Right ventricle myocardium superior (tissue), 1 donor: ENCODE measurements around the gene STUM. TPM values are rescaled to one million over a fixed set of nuclear protein-coding genes. Genes with fewer than 3 reads are reported as not detected.

Experiments used
- ATAC-seq: fragments of 200-7000 bp; cut with Tn5 transposase; one replicate; pipeline ENCODE4 v1.9.1; 2020; ENCODE audit warnings: mild to moderate bottlenecking; ENCODE audit not compliant: poor library complexity
- DNase-seq: peaks from one replicate; pipeline ENCODE4 v3.0.0-alpha.2; 2020
- intact Hi-C: fragments of 100-400 bp; cut with DNase I; formaldehyde crosslinking; loops from one replicate; pipeline ENCODE4 v1.11.2; 2022
- total RNA-seq: library from RNA; stranded (reverse); fragmentation: NEBNext Ultra II Directional; extraction: Animal tissue kit (Norgen Biotek cat#: 25700); gene quantifications from one replicate; pipeline ENCODE4 v1.2.1, GENCODE V29; 2021
- donor health status: DM: no; HTN: yes; CAD: no; lungs with severe emphysema.

Gene STUM
- total RNA-seq, 1 donor from 2014 or later, result 1.2 TPM

GRCh38 chr1:226652613-226653012 lies 104.0 kb downstream of the STUM start:
- peak; percentile 38 for DNase-seq
- intact Hi-C loops, result loop anchor here (5.0 kb wide), 1 partner anchor 80 kb away; no protein-coding TSS in a partner anchor
- no peak for ATAC-seq

- ATAC-seq, result no peak
- peak; percentile 40 for DNase-seq
- intact Hi-C loops, result loop anchor here (5.0 kb wide), 1 partner anchor 79 kb away; no protein-coding TSS in a partner anchor
Observed at GRCh38 chr1:226653311-226653921, 104.9 kb downstream of the STUM start.

- ATAC-seq, result no peak
- peak; percentile 20 for DNase-seq
- intact Hi-C loops, result loop anchor here (5.0 kb wide), 1 partner anchor 78 kb away; no protein-coding TSS in a partner anchor
Observed at GRCh38 chr1:226654046-226654667, 105.6 kb downstream of the STUM start.

- ATAC-seq, result no peak
- no peak for DNase-seq
- intact Hi-C loops, result loop anchor here (5.0 kb wide), 1 partner anchor 78 kb away; no protein-coding TSS in a partner anchor
Observed at GRCh38 chr1:226654668-226655055, 106.1 kb downstream of the STUM start.

GRCh38 chr1:226655251-226656163 lies 106.9 kb downstream of the STUM start:
- intact Hi-C loops, result no loop called here
- ATAC-seq (no peak), DNase-seq (peak; percentile 41)

GRCh38 chr1:226656201-226656600 lies 107.6 kb downstream of the STUM start:
- DNase-seq (peak; percentile 23), ATAC-seq (no peak)
- intact Hi-C loops, result no loop called here

GRCh38 chr1:226656601-226657277 lies 108.2 kb downstream of the STUM start:
- DNase-seq (peak; percentile 33), ATAC-seq (no peak)
- intact Hi-C loops, result no loop called here

- no peak for ATAC-seq
- DNase-seq, result peak; percentile 41
- intact Hi-C loops, result no loop called here
Observed at GRCh38 chr1:226657895-226658545, 109.5 kb downstream of the STUM start.

- ATAC-seq (no peak), DNase-seq (peak; percentile 32)
- intact Hi-C loops, result no loop called here
Observed at GRCh38 chr1:226658546-226659125, 110.1 kb downstream of the STUM start.

Other genes starting within 250 kb of the STUM start
- gene LIN9, start 239.6 kb upstream of the STUM start, total RNA-seq, result 21.9 TPM
- gene PARP1, start 140.7 kb upstream of the STUM start, total RNA-seq, result 149 TPM
- gene ITPKB, start 190.5 kb downstream of the STUM start, total RNA-seq, result 21.2 TPM